IPS-18c (cell line): ENCODE data around the gene ELOVL1.

ENCODE experiments used
- H3K4me3 ChIP-seq: 2 replicates; pipeline ENCODE4 v1.7.0; 2013; ENCODE audit warnings: low read depth, mild to moderate bottlenecking, low read length, moderate library complexity; ENCODE audit not compliant: insufficient read depth
- H3K9me3 ChIP-seq: one replicate; pipeline ENCODE4 v1.6.1; 2013; ENCODE audit warnings: mild to moderate bottlenecking, low read length, moderate library complexity; ENCODE audit not compliant: control insufficient read depth, insufficient read depth

The ELOVL1 gene

DNA sequence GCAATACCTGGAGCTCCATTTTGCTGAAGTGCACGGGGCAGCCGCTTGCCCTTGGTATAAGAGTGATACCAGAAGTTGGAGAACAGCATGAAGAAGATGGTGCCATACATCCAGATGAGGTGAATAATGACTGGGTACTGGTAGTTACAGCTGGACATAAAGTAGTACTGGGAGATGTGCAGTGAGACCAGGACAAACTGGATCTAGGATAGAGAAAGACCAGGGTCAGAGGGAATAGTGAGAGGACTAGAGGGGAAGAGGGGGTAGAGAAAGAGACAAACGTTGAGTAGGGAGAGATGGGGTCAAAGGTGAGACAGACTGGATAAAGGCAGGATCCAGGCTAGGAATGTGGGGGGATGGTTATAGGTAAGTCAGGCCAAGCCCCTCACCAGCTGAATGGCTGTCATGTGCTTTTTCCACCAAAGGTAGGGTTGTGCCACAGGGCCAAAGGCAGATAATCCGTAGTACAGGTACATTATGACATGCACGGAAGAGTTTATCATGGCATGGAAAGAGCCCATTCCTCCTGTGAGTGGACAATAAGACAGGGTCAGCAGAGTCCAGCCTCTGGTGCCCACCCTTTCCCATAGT is 3.8 kb downstream of the ELOVL1 start:
- Histone ChIP-seq H3K9me3 (no peaks in the 10 kb centered on the region), H3K4me3 (no peak overlapping the region)

DNA sequence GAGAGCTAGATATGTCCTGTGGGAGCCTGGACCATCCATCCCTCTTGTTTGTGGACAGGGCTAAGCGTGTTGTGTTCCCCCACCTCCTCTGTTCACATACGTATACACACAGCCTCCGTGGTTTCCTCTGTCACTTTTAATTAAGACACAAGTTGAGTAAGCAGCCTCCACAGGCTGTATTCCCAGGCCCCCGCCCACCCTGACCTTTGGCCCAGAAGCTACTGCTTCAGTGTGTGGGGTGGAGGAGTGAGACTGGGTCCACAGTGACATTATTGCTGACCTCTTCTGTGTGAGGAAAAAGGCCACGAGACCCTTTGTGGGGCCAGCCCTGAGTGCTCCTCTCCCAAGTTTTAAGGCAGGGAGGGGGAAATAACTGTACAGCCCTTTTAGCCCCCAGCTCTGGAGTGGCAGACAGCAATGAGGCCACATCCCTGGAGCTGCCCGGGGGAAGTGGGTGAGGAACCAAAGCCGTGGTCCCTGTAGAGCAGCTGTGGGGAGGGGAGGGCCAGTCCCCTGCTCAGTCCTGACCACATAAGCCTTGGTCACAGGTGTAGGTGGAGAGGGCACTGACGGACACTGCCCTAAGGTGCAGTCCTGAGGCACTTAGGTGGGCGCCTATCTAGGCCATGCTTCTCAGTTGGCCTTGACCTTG is 4.4 kb downstream of the ELOVL1 start:
- Histone ChIP-seq H3K9me3 (no peaks in the 10 kb centered on the region), H3K4me3 (no peak overlapping the region)

DNA sequence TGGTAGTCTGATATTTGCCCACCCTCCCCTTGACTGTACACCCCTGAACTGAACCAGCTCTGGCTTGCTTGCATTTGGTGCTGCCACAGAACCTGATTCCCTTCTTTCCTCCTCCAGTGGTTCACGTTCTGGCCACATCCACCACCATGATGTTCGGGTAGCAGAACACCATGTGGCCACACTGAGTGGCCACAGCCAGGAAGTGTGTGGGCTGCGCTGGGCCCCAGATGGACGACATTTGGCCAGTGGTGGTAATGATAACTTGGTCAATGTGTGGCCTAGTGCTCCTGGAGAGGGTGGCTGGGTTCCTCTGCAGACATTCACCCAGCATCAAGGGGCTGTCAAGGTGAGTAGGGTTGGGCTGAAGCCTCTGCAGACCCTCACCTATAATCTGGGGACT is 7.2 kb downstream of the ELOVL1 start:
- Histone ChIP-seq H3K4me3 (peak overlapping the region; percentile 66), H3K9me3 (no peaks in the 10 kb centered on the region)

DNA sequence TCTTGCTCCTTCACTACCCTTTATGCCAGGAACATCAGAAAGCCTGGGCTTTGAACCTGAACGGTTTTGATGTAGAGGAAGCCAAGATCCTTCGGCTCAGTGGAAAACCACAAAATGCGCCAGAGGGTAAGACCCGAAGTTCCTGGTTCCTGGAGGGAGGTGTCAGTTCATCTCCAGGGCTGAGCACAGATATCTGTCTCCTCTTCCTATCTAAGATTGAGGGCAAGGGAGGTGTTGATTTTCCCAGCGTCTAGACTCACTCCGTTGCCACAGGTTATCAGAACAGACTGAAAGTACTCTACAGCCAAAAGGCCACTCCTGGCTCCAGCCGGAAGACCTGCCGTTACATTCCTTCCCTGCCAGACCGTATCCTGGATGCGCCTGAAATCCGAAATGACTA is 8.1 kb downstream of the ELOVL1 start:
- Histone ChIP-seq H3K4me3 (peak overlapping the region; percentile 66), H3K9me3 (no peaks in the 10 kb centered on the region)

DNA sequence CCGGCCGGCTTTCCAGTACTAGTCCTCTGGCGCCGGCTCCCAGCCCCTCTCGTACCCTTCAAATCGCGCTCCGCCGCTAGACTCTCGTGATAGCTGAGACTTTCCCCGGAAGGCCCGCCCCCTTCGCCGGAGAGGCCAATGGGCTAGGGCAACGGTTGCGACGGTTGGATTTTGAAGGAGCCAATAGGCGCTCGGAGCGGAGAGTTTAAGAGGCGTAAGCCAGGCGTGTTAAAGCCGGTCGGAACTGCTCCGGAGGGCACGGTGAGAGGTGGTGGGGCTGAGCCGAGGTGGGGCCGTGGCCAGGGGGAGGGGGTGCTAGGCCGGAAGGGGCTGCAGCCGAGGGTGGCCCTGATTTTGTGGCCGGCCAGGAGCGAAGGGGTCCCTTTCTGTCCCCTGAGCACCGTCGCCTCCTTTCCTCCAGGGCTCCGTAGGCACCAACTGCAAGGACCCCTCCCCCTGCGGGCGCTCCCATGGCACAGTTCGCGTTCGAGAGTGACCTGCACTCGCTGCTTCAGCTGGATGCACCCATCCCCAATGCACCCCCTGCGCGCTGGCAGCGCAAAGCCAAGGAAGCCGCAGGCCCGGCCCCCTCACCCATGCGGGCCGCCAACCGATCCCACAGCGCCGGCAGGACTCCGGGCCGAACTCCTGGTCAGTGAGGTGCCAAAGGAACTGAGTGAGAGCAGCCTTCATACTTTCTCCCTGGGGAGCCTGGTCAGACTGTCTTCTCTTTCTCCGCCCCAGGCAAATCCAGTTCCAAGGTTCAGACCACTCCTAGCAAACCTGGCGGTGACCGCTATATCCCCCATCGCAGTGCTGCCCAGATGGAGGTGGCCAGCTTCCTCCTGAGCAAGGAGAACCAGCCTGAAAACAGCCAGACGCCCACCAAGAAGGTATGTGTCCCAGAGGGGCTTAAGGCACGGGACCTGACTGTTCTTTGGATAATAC is 8.8 kb downstream of the ELOVL1 start, which contains the start of gene CDC20:
CDC20 (plus strand) TSS at position 236 of the 948 bp plus-strand sequence; CDS start at position 471, 235 bp downstream.
- H3K9me3 ChIP-seq: no peaks in the 10 kb centered on the region
- H3K4me3 ChIP-seq: peak within 1 kb of the TSS; percentile 66

DNA sequence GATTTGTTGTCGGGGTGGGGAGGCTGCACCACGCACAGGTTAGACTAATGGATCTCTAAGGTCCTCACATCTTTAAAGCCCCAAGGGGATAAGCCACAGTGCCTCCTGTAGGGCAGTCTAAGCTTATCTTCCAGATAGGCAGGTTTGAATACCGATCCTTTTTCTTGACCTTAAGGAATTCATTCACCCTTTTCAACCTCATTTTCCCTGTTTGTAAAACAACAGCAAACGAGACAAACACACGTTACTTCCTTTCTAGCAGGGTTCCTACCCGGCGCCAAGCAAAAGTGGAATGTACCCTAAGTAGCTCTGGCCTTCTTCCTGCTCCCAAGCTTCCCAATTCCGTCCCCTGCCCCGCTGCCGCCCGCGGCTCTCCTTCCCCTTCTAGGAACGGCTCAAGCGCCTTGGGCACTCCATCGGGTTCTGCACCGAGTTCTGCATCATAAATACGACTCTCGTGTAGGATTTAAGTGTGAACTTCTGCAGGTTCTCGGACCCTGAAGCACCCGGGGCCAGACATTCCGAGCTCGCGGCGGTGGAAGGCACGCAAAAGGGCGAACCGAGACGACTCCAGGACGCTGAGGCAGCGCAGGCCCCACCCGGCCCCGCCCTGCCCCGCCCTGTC is 9.6 kb downstream of the ELOVL1 start:
- no peaks in the 10 kb centered on the region for H3K9me3 ChIP-seq
- H3K4me3 ChIP-seq: peak overlapping the region; percentile 54

DNA sequence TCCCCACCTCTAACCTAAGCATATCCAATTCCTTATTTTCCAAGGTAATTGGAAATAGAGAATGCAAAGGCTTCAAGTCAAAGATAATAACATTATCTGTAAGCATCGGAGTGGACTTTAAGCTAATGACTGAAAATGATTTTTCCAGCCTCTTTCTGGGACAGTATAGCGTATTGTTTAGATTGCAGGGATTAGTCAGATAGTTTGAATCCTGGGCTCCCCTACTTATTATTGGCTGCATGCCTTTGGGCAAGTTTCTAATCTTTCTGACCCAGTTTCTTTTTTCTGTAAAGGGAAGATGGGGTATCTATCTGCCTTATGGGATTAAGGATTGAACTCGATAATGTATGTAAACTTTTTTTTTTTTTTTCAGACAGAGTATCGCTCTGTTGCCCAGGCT is 10.6 kb downstream of the ELOVL1 start:
- no peak overlapping the region for H3K4me3 ChIP-seq

DNA sequence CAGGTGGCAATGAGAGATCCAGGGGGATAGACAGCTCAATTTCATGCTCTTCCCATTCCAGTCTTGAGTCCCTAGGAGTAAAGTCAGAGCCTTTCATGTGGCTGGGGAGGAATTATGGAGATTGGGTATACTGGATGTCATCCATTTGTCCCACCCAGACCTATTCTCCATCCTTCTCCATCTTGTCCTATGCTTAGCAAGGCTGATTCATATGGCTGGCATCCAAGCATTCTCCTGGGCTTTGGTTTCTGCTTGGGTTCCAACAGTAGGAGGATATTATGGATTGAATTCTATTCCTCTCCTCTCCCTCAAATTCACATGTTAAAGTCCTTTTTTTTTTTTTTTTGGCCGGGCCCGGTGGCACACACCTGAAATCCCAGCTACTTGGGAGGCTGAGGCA is 12.9 kb downstream of the ELOVL1 start:
- Histone ChIP-seq H3K9me3 (no peaks in the 10 kb centered on the region), H3K4me3 (no peak overlapping the region)

More for the DNA sequence above, 10.6 kb downstream of the ELOVL1 start:
- no peaks in the 10 kb centered on the region for H3K9me3 ChIP-seq

DNA sequence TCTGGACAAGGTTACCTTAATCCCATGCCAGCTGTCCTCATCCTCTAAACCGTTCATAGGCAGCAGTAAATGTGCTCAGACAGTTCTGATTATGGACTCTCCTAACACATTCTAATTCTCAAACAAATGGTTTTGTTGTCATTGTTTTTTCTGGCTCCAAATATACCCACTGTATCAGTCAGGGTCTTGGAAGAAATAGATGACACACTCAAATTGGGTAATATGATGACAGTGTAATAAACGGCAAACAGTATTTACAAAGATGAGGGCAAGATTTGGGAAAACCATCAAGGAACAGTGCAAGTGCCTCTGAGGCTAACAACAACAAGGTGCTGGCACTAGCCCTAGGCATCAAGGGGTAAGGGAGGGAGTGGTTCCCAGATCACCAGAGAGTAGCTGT is 13.3 kb downstream of the ELOVL1 start:
- H3K9me3 ChIP-seq: no peaks in the 10 kb centered on the region
- H3K4me3 ChIP-seq: no peak overlapping the region

DNA sequence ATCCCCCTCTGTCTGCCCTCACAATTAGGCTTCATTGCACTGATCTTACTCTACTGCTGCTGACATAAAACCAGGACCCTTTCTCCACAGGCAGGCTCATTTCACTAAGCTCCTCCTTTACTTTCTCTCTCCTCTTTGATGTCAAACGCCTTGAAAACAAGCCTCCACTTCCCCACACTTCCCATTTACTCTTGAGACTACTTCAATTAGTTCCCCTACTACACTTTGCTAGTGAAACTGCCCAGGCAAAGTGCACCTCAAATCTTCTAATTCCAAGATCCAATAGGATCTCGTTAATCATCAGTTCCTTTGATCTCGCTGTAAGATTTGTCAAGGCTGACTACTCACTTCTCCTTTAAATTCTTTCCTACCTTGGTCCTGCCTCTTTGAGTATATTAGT is 14.9 kb downstream of the ELOVL1 start:
- Histone ChIP-seq H3K4me3 (no peak overlapping the region), H3K9me3 (no peaks in the 10 kb centered on the region)

DNA sequence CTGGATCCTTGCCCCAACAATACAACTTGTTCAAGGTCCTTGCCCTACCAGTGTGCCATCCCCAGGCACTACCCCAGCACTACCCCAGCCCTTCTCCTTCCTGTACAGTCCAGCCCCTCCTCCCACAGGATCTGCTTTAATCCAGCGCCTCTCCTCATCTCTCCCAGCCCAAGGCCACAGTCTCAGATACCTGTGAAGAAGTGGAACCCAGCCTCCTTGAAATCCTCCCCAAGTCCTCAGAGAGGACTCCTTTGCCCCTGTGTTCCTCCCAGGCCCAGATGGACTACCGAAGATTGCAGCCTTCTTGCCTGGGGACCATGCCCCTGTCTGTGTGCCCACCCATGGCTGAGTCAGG is 15.5 kb downstream of the ELOVL1 start:
- Histone ChIP-seq H3K9me3 (no peaks in the 10 kb centered on the region), H3K4me3 (no peak overlapping the region)

DNA sequence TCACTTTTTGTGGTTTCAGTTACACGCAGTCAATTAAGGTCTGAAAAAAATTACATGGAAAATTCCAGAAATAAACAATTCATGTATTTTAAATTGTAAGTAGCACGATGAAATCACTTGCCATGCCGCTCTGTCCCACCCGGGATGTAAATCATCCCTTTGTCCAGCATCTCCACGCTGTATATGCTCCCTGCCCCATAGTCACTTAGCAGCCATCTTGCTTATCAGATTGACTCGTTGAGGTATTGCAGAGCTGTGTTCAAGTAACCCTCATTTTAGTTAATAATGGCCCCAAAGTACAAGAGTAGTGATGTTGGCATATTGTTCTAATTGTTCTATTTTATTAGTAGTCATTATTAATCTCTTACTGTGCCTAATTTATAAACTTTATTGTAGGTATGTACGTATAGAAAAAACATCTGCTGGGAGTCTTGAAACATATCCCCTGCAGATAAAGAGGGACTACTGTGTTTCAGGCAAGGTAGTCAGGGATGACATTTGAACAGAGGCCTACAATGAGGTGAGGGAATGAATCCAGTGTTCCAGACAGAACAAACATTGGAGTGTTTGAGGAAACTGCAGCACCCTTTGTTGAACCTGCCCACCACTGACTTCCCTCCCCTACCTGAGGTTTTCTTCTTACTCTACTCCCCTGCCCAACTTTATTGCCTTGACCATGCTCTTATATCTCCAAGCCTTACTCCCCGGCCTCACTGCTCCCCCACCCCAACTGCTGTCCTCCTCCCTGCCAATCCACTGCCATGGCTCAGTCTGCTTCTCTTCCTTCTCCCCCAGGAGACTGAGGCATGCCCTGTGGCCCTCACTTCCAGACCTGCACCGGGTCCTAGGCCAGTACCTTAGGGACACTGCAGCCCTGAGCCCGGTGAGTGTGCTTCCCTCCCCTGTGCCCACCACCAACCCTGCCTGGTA is 16.1 kb downstream of the ELOVL1 start:
- no peak overlapping the region for H3K4me3 ChIP-seq
- H3K9me3 ChIP-seq: no peaks in the 10 kb centered on the region

DNA sequence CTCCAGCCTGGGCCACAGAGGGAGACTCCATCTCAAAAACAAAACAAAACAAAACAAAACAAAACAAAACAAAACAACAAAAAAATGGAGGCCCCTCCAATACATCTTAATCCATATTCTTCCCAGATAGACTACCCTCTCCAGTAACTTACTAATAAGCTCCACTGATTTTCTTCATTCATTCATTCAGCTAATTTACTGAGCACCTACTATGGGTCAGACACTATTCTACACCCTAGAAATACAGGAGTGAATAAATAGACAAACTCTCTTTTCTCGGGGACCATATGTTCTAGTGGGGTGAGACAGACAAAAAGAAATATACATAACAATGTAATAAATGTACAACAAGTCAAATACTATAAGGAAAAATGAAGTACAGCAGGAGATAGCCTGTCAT is 16.8 kb downstream of the ELOVL1 start:
- Histone ChIP-seq H3K4me3 (no peak overlapping the region), H3K9me3 (peaks cover 2% of the 10 kb centered on the region)

DNA sequence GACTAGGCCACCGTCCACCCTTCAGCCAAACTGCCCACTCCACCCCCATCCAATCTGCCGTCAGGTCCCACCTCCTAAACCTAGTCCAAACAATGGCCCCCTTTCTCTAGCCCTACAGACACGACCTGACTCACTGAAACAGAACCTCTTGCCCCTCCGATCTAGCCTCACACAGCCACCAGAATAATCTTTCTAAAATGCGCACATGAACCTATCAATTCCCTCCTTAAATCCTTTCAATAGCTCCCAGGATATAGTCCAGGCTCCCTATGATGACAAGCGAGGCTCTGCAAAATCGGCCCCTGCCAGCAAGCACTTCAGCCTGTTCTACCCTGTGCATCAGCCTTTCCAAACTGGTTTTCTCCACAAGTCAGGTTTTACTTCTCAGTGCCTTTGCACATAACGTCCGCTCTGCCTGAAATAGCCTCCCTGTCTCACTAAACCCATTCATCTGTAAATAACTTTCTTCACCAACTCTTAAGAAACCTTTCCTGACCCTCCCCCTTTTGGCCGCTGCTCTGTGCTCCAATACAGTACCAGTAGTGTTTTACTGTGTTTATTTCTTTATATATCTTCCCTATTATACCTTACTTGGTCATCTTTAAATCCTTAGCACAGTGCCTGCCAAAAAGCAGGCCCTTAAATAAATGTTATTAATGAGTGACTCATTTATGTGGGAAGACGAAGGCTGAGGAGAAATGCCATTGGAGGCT is 18.1 kb downstream of the ELOVL1 start:
- Histone ChIP-seq H3K4me3 (peak overlapping the region; percentile 73), H3K9me3 (peaks cover 2% of the 10 kb centered on the region)

DNA sequence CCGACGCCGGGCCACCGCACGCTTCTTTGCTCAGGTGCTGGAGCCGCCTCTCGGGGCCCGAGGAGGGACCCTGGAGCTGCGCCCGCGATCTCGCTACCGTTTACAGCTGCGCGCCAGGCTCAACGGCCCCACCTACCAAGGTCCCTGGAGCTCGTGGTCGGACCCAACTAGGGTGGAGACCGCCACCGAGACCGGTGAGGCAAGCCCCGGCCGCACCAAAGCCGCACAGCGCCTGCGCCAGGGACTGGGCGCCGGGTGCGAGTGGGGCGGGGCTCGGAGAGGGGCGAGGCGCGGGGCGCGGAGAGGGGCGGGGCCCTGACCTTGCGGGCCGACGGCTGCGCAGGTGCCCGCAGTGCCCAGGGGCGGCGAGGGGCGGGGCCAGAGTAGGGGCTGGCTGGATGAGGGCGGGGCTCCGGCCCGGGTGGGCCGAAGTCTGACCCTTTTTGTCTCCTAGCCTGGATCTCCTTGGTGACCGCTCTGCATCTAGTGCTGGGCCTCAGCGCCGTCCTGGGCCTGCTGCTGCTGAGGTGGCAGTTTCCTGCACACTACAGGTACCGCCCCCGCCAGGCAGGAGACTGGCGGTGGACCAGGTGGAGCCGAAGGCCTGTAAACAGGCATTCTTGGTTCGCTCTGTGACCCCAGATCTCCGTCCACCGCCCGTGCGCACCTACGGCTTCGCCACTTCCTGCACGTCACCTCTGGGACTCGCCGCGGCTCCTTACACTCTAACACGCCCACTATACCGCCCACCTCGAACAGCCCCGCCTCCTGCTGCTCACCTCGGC is 18.8 kb downstream of the ELOVL1 start:
- Histone ChIP-seq H3K4me3 (peak overlapping the region; percentile 73), H3K9me3 (peaks cover 2% of the 10 kb centered on the region)
